ENCODE data around the gene INPP5F. TPM values are rescaled to one million over a fixed set of nuclear protein-coding genes. Genes with fewer than 3 reads are reported as not detected.

INPP5F gene
- total and polyA plus RNA-seq, 10 of the 15 experiments (the other 5 are each of a cell fraction or from before 2014, with no cell fraction given), result 6.0 to 49.3 (median 34.3) TPM

DNA sequence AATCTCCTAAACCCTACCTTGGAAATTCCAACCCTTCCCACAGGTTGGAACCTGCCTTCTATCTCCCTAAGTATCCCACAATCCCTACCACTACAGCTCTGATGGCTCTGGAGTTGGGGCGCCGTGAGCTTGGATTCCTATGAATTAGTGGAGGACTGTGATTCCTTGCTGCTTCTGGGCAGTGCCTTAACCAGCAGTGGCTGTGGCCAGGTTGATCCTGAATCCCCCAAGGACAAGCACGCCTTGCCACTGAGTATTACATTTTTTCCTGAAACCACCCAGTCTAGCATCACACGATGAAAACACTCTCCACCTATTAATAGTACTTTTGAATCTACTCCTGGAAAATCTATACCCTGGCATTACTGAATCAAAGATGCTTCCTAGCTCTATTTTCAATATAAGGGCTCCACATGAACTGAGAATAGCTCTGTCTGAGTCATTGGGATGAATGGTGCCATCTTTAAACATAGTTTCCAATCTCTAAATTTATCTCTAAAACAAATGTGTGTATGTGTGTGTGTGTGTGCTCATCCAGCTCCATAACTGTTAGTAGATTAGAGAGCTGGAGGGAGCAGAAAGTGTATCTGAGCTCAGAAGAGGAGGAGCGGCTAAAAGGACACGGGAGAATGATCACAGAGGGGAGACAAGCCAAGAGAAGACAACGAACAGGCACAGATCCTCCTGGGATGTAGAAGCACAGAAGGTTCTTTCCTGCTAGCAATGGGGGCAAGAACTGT, 11.9 kb upstream of the INPP5F start:
- 49% methylated on average over 7 of the region's 7 CpGs for WGBS (ENCODE audit: insufficient coverage, insufficient replicate concordance, low lambda C conversion rate, missing lambda C conversion rate)
- ATAC-seq (no peak), DNase-seq (ENCODE audit: low read depth, low spot score) (no peak), FAIRE-seq (no peak)
- ChIA-PET POLR2A (interaction anchor here (1.2 to 4.0 kb wide), 3 partner anchors 8 to 17 kb away, joined by 4 to 53 read pairs (median 12); partner anchors contain the start of gene INPP5F), SMC1A (ENCODE audit: uncharacterized antibody, unreplicated experiment) (interaction anchor here (1.0 to 2.7 kb wide), 9 partner anchors 9 to 27 kb away, joined by 3 to 21 read pairs (median 7); partner anchors contain the start of gene INPP5F), RAD21 (ENCODE audit: unreplicated experiment) (interaction anchor here (1.1 to 2.4 kb wide), 4 partner anchors 10 to 27 kb away, joined by 5 to 9 read pairs (median 8); partner anchors contain the start of gene INPP5F), CTCF (interaction anchor here (0.7 to 2.4 kb wide), 8 partner anchors 11 to 37 kb away, joined by 3 to 12 read pairs (median 5); partner anchors contain the start of gene INPP5F)
- in situ Hi-C loops (cut with MboI), result no loop called here
- Histone ChIP-seq H3K27ac (ENCODE audit: control insufficient read depth, insufficient read depth) (no peak overlapping the region), H3K9ac (ENCODE audit: control insufficient read depth, insufficient read depth, low read length) (no peak overlapping the region), H2AFZ (ENCODE audit: control insufficient read depth, low read depth, low read length) (no peak overlapping the region), H3K36me3 (ENCODE audit: control insufficient read depth in 2 of 2, insufficient read depth in 2 of 2, low read length in 1 of 2) (no peaks in the 10 kb centered on the region), H4K20me1 (ENCODE audit: control insufficient read depth, insufficient read depth) (no peaks in the 10 kb centered on the region), H3K79me2 (ENCODE audit: control insufficient read depth, insufficient read depth, low read length) (no peaks in the 10 kb centered on the region), H3K4me1 (ENCODE audit: control insufficient read depth, insufficient read depth, low read length) (peaks cover 7% of the 10 kb centered on the region), H3K4me3 (no peak overlapping the region), H3K4me2 (ENCODE audit: control insufficient read depth, insufficient read depth) (no peak overlapping the region), H3K27me3 (replicated peaks in 1 of 2; ENCODE audit: control insufficient read depth in 2 of 2, insufficient read depth in 2 of 2, low read length in 1 of 2) (no peaks in the 10 kb centered on the region), H3K9me3 (replicated peaks; ENCODE audit: control insufficient read depth, insufficient read depth, low read length) (peaks cover 11% of the 10 kb centered on the region)
- intact Hi-C loops (cut with micrococcal nuclease; ENCODE audit: unreplicated experiment), result no loop called here
- no TSS peak for BruUV-seq (replicated peaks)
- TF ChIP-seq, protein P1, sequence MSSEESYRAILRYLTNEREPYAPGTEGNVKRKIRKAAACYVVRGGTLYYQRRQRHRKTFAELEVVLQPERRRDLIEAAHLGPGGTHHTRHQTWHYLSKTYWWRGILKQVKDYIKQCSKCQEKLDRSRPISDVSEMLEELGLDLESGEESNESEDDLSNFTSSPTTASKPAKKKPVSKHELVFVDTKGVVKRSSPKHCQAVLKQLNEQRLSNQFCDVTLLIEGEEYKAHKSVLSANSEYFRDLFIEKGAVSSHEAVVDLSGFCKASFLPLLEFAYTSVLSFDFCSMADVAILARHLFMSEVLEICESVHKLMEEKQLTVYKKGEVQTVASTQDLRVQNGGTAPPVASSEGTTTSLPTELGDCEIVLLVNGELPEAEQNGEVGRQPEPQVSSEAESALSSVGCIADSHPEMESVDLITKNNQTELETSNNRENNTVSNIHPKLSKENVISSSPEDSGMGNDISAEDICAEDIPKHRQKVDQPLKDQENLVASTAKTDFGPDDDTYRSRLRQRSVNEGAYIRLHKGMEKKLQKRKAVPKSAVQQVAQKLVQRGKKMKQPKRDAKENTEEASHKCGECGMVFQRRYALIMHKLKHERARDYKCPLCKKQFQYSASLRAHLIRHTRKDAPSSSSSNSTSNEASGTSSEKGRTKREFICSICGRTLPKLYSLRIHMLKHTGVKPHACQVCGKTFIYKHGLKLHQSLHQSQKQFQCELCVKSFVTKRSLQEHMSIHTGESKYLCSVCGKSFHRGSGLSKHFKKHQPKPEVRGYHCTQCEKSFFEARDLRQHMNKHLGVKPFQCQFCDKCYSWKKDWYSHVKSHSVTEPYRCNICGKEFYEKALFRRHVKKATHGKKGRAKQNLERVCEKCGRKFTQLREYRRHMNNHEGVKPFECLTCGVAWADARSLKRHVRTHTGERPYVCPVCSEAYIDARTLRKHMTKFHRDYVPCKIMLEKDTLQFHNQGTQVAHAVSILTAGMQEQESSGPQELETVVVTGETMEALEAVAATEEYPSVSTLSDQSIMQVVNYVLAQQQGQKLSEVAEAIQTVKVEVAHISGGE (CRISPR knock-in tag; IDR thresholded peaks at IDR 0.05), result no peak
- TF ChIP-seq, protein P2, sequence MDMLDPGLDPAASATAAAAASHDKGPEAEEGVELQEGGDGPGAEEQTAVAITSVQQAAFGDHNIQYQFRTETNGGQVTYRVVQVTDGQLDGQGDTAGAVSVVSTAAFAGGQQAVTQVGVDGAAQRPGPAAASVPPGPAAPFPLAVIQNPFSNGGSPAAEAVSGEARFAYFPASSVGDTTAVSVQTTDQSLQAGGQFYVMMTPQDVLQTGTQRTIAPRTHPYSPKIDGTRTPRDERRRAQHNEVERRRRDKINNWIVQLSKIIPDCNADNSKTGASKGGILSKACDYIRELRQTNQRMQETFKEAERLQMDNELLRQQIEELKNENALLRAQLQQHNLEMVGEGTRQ (IDR thresholded peaks at IDR 0.05; ENCODE audit: borderline replicate concordance, low read depth, low read length), result no peak
- TF ChIP-seq KDM1A (IDR thresholded peaks at IDR 0.05; ENCODE audit: borderline replicate concordance) (no peak), BRCA1 (IDR thresholded peaks at IDR 0.05; ENCODE audit: low read depth, low read length) (no peak), HSF1 (IDR thresholded peaks at IDR 0.05; ENCODE audit: low read depth, low read length) (no peak)
